LNCaP clone FGC (cell line): ENCODE results near the gene HPRT1.

Experiments used
- DNase-seq: peaks from one replicate; pipeline ENCODE4 v3.0.0-alpha.2; 2011; ENCODE audit warnings: low read depth
- H3K4me3 ChIP-seq: 2 replicates; pipeline ENCODE4 v1.5.1; 2011; ENCODE audit warnings: mild to moderate bottlenecking, low read depth, low read length, control low read depth
- TF ChIP-seq, protein P1 (sequence below): IDR thresholded peaks from 2 replicates; pipeline ENCODE4 v1.5.1; 2012; ENCODE audit warnings: mild to moderate bottlenecking; ENCODE audit not compliant: control insufficient read depth, insufficient read depth; ENCODE audit errors: extremely low read depth

Gene HPRT1

GRCh38 chrX:134431894-134432293 is 28.1 kb upstream of the HPRT1 start:
- no peak overlapping the region for H3K4me3 ChIP-seq
- DNase-seq, result no peak
- TF ChIP-seq, protein P1, sequence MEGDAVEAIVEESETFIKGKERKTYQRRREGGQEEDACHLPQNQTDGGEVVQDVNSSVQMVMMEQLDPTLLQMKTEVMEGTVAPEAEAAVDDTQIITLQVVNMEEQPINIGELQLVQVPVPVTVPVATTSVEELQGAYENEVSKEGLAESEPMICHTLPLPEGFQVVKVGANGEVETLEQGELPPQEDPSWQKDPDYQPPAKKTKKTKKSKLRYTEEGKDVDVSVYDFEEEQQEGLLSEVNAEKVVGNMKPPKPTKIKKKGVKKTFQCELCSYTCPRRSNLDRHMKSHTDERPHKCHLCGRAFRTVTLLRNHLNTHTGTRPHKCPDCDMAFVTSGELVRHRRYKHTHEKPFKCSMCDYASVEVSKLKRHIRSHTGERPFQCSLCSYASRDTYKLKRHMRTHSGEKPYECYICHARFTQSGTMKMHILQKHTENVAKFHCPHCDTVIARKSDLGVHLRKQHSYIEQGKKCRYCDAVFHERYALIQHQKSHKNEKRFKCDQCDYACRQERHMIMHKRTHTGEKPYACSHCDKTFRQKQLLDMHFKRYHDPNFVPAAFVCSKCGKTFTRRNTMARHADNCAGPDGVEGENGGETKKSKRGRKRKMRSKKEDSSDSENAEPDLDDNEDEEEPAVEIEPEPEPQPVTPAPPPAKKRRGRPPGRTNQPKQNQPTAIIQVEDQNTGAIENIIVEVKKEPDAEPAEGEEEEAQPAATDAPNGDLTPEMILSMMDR, result no peak

GRCh38 chrX:134435894-134436293 is 24.1 kb upstream of the HPRT1 start:
- H3K4me3 ChIP-seq, result no peak overlapping the region
- TF ChIP-seq, protein P1, result no peak
- no peak for DNase-seq

DNA sequence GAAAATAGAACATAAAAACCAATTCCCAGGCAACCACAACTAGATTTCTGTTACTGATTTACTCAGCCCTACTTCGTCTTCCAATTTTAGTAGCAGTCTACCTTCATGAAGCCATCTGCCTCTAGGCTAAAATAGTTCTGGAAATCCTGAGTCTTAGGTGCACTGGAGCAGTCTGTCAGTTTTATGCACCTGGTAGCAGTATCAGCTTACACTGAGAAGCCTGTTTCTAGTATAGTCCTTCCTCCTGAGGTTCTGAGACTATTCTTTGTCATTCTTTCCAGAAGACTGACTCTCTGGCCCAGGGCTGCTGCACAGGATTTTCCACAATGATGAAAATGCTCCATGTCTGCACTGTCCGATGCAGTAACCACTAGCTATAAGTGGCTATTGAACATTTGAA is 16.9 kb upstream of the HPRT1 start:
- H3K4me3 ChIP-seq, result no peak overlapping the region
- DNase-seq, result no peak
- TF ChIP-seq, protein P1, result no peak

DNA sequence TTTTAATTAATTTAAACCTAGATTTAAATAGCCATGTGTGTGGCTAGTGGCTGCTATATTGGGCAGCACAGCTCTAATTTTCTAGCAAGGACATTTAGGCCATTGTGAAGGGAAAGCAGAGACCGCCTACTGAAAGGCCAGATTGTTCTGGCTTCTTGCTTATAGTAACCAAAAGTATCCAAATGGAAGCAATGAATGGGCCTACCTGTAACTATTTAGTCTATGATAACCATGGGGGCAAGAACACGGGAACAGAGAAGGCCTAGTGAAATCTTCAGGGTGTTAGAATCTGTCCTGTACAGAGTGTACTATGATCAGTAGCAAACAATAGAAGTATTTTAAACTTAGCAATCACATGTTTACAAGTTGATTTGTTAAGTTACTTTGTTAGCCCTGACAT is 16.5 kb upstream of the HPRT1 start:
- TF ChIP-seq, protein P1, result no peak
- no peak for DNase-seq
- H3K4me3 ChIP-seq, result no peak overlapping the region

DNA sequence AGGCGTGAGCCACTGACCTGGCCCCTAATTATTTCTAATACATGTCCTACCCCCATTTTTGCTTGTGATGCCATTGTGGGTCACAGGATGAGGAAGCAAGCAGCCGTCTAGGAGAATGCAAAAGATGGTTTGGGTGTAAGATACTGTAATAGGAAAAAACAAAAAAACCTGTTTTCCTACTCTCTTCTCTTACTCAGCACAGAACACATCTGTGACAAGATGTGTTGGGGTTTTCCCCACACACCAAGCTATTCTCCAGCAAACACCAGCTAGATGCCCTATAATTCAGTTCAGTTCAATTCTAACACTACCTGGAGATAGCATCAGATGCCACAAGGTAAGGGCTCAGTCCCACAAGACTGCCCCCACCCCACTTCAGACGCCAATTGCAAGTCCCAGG is 15.3 kb upstream of the HPRT1 start:
- no peak for DNase-seq
- TF ChIP-seq, protein P1, result no peak
- no peak overlapping the region for H3K4me3 ChIP-seq

DNA sequence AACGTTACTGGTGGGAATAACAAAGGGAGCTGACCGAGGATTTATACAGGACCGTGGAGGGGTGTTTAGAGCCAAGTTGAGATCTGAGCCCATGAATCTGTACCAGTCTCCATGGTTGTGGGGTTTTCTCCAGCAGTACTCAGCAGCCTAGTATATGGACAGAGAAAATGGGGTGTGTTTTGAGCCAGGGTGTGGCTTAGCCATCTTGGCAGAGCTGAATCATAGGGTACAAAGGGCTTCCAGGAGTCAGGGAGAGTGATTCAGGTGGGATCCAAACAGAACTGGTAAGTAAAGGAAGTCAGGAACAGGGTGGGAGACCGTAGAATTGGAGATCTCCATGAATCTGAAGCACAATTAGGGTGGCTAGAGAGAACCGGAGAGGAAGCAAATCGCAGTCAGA is 7.4 kb upstream of the HPRT1 start:
- H3K4me3 ChIP-seq, result no peak overlapping the region
- DNase-seq, result no peak
- TF ChIP-seq, protein P1, result no peak

- no peak overlapping the region for H3K4me3 ChIP-seq
- TF ChIP-seq, protein P1, result no peak
- DNase-seq, result no peak
Measured at GRCh38 chrX:134453631-134454030, 6.3 kb upstream of the HPRT1 start.
